H9 (cell line): ENCODE data around the gene COL8A1. TPM values are rescaled to one million over a fixed set of nuclear protein-coding genes. Genes with fewer than 3 reads are reported as not detected.

Experiments
- DNase-seq: peaks from one replicate; pipeline ENCODE4 v3.0.0-alpha.2; 2017
- H2AFZ ChIP-seq: one replicate; pipeline ENCODE4 v1.6.1; 2013; ENCODE audit warnings: mild to moderate bottlenecking, low read length, control low read depth, moderate library complexity
- H2AK5ac ChIP-seq: 2 replicates; pipeline ENCODE4 v1.6.1; 2013; ENCODE audit warnings: low read length, control low read depth, mixed read lengths; ENCODE audit not compliant: insufficient read length
- H2BK120ac ChIP-seq: one replicate; pipeline ENCODE4 v1.6.1; 2013; ENCODE audit warnings: low read depth, mild to moderate bottlenecking, low read length, control low read depth, inconsistent platforms; ENCODE audit not compliant: poor library complexity, severe bottlenecking
- H2BK12ac ChIP-seq: 2 replicates; pipeline ENCODE4 v1.6.1; 2013; ENCODE audit warnings: low read length, control low read depth, mixed read lengths, low read depth; ENCODE audit not compliant: insufficient read length
- H2BK15ac ChIP-seq: 2 replicates; pipeline ENCODE4 v1.6.1; 2013; ENCODE audit warnings: low read depth, low read length, control low read depth
- H2BK20ac ChIP-seq: one replicate; pipeline ENCODE4 v1.6.1; 2013; ENCODE audit warnings: low read depth, mild to moderate bottlenecking, low read length, control low read depth, inconsistent platforms; ENCODE audit not compliant: poor library complexity, severe bottlenecking
- H2BK5ac ChIP-seq: 2 replicates; pipeline ENCODE4 v1.6.1; 2013; ENCODE audit warnings: low read length, control low read depth, mixed read lengths; ENCODE audit not compliant: insufficient read length
- H3K14ac ChIP-seq: 2 replicates; pipeline ENCODE4 v1.6.1; 2013; ENCODE audit warnings: low read length, control low read depth; ENCODE audit not compliant: insufficient read depth
- H3K18ac ChIP-seq: 2 replicates; pipeline ENCODE4 v1.6.1; 2013; ENCODE audit warnings: low read depth, mild to moderate bottlenecking, mixed read lengths, low read length, control low read depth; ENCODE audit not compliant: insufficient read length
- H3K23ac ChIP-seq: 2 replicates; pipeline ENCODE4 v1.6.1; 2013; ENCODE audit warnings: low read length, control low read depth, mixed read lengths, low read depth; ENCODE audit not compliant: insufficient read length
- H3K23me2 ChIP-seq: 2 replicates; pipeline ENCODE4 v1.6.1; 2013; ENCODE audit warnings: low read depth, mild to moderate bottlenecking, mixed read lengths, low read length, control low read depth; ENCODE audit not compliant: insufficient read length, poor library complexity, severe bottlenecking
- H3K27ac ChIP-seq: 2 replicates; pipeline ENCODE4 v1.5.1; 2013; ENCODE audit warnings: low read length, control low read depth, mixed read lengths, low read depth; ENCODE audit not compliant: insufficient read length
- H3K27me3 ChIP-seq: 2 replicates; pipeline ENCODE4 v1.6.1; 2013; ENCODE audit warnings: low read length, control low read depth, inconsistent platforms; ENCODE audit not compliant: insufficient read depth
- H3K4ac ChIP-seq: 2 replicates; pipeline ENCODE4 v1.6.1; 2013; ENCODE audit warnings: low read depth, mild to moderate bottlenecking, control low read depth, inconsistent platforms, low read length, moderate library complexity
- H3K4me1 ChIP-seq: 2 replicates; pipeline ENCODE4 v1.6.1; 2013; ENCODE audit warnings: low read length, control low read depth, inconsistent platforms; ENCODE audit not compliant: insufficient read depth
- H3K4me2 ChIP-seq: 2 replicates; pipeline ENCODE4 v1.6.1; 2013; ENCODE audit warnings: low read length, control low read depth, mixed read lengths; ENCODE audit not compliant: insufficient read length, insufficient read depth
- H3K56ac ChIP-seq: 2 replicates; pipeline ENCODE4 v1.6.1; 2013; ENCODE audit warnings: low read depth, mild to moderate bottlenecking, mixed read lengths, low read length, control low read depth; ENCODE audit not compliant: insufficient read length
- H3K79me1 ChIP-seq: 2 replicates; pipeline ENCODE4 v1.6.1; 2013; ENCODE audit warnings: low read depth, mild to moderate bottlenecking, moderate library complexity, low read length, control low read depth, inconsistent platforms; ENCODE audit not compliant: insufficient read depth, poor library complexity, severe bottlenecking
- H3K79me2 ChIP-seq: 2 replicates; pipeline ENCODE4 v1.6.1; 2013; ENCODE audit warnings: low read length, control low read depth, inconsistent platforms; ENCODE audit not compliant: insufficient read depth
- H3K9ac ChIP-seq: 2 replicates; pipeline ENCODE4 v1.6.1; 2013; ENCODE audit warnings: low read length, control low read depth, mixed read lengths; ENCODE audit not compliant: insufficient read length; ENCODE audit errors: extremely low read depth
- H3K9me3 ChIP-seq: one replicate; pipeline ENCODE4 v1.6.1; 2013; ENCODE audit warnings: low read depth, low read length, inconsistent platforms; ENCODE audit not compliant: control insufficient read depth
- H3T11ph ChIP-seq: one replicate; pipeline ENCODE4 v1.6.1; 2013; ENCODE audit warnings: mild to moderate bottlenecking, low read length, control low read depth, inconsistent platforms
- H4K20me1 ChIP-seq: one replicate; pipeline ENCODE4 v1.6.1; 2013; ENCODE audit not compliant: control insufficient read depth, insufficient read length, insufficient read depth
- H4K5ac ChIP-seq: 2 replicates; pipeline ENCODE4 v1.6.1; 2013; ENCODE audit warnings: low read depth, mild to moderate bottlenecking, mixed read lengths, low read length, control low read depth; ENCODE audit not compliant: insufficient read length
- H4K8ac ChIP-seq: replicated peaks from 2 replicates; pipeline ENCODE4 v1.6.1; 2013; ENCODE audit warnings: low read length, control low read depth, mixed read lengths, low read depth; ENCODE audit not compliant: insufficient read length
- H4K91ac ChIP-seq: 2 replicates; pipeline ENCODE4 v1.6.1; 2013; ENCODE audit warnings: low read depth, mild to moderate bottlenecking, moderate library complexity, mixed read lengths, low read length, control low read depth; ENCODE audit not compliant: insufficient read length
- H3K27ac Mint-ChIP-seq, 3 experiments: 2 replicates in 2 of 3; 3 replicates in 1 of 3; pipeline ENCODE4 v1.8.0; 2020 to 2021; ENCODE audit warnings: mixed read lengths in 3 of 3, mild to moderate bottlenecking in 1 of 3, moderate library complexity in 1 of 3
- H3K27me3 Mint-ChIP-seq: 2 replicates; pipeline ENCODE4 v1.8.0; 2021; ENCODE audit warnings: low read depth, mild to moderate bottlenecking, moderate library complexity, mixed read lengths
- H3K36me3 Mint-ChIP-seq, 3 experiments: 2 replicates in 2 of 3; 3 replicates in 1 of 3; pipeline ENCODE4 v1.8.0; 2020 to 2021; ENCODE audit warnings: low read depth in 3 of 3, mixed read lengths in 3 of 3; ENCODE audit not compliant: insufficient read depth in 1 of 3
- H3K4me1 Mint-ChIP-seq, 2 experiments: 2 replicates each; pipeline ENCODE4 v1.8.0; 2020; ENCODE audit warnings: mixed read lengths in 2 of 2
- H3K4me3 Mint-ChIP-seq, 2 experiments: 2 replicates in 1 of 2; 3 replicates in 1 of 2; pipeline ENCODE4 v1.8.0; 2020 to 2021; ENCODE audit warnings: mild to moderate bottlenecking in 2 of 2, mixed read lengths in 2 of 2, moderate library complexity in 1 of 2
- H3K9me3 Mint-ChIP-seq, 2 experiments: 2 replicates in 1 of 2; 3 replicates in 1 of 2; pipeline ENCODE4 v1.8.0; 2020; ENCODE audit warnings: mild to moderate bottlenecking in 2 of 2, mixed read lengths in 2 of 2, moderate library complexity in 1 of 2
- CTCF ChIP-seq: fragments of 200-600 bp; sonication (generic); conservative IDR thresholded peaks from 3 replicates; pipeline ENCODE4 v1.8.0; 2021; ENCODE audit warnings: antibody characterized with exemption, mild to moderate bottlenecking
- WGBS: extraction: QIAGEN DNeasy Blood & Tissue Kit; methylation state at CpG from one replicate; pipeline ENCODE4 v1.1.7; 2013; ENCODE audit warnings: missing lambda C conversion rate, low lambda C conversion rate, mixed read lengths; ENCODE audit not compliant: insufficient read length; ENCODE audit errors: extremely low coverage; 5-methylcytosine and 5-hydroxymethylcytosine counted together
- total RNA-seq: library from RNA; stranded (reverse); gene quantifications from 2 replicates; pipeline ENCODE4 v1.2.1, GENCODE V29; 2021

The COL8A1 gene
- total RNA-seq, 1 experiment from 2014 or later, result 0.17 TPM

- no peaks in the 10 kb centered on the region for H3K27me3 Mint-ChIP-seq
- Histone ChIP-seq H3K79me2 (no peaks in the 10 kb centered on the region), H3K79me1 (no peaks in the 10 kb centered on the region), H2AFZ (no peak overlapping the region), H4K20me1 (no peaks in the 10 kb centered on the region), H3K9me3 (no peaks in the 10 kb centered on the region), H3K23ac (no peak overlapping the region), H3K4ac (no peak overlapping the region), H3T11ph (no peak overlapping the region), H4K5ac (no peak overlapping the region), H3K27ac (no peak overlapping the region), H3K18ac (no peak overlapping the region), H3K23me2 (no peaks in the 10 kb centered on the region), H3K56ac (no peak overlapping the region), H4K91ac (no peak overlapping the region), H4K8ac (no peak overlapping the region), H2BK20ac (no peak overlapping the region), H2AK5ac (no peak overlapping the region), H3K4me1 (peaks cover 4% of the 10 kb centered on the region), H3K27me3 (no peaks in the 10 kb centered on the region), H2BK15ac (no peak overlapping the region), H3K4me2 (no peak overlapping the region), H2BK12ac (no peak overlapping the region), H2BK120ac (no peak overlapping the region), H2BK5ac (no peak overlapping the region), H3K9ac (no peak overlapping the region), H3K14ac (no peak overlapping the region)
- H3K4me1 Mint-ChIP-seq, result peaks cover 8 to 14% of the 10 kb centered on the region in 2 experiments; a peak in 3 of 4 replicates
- H3K4me3 Mint-ChIP-seq, result no peak overlapping the region
- H3K27ac Mint-ChIP-seq, result no peak overlapping the region
- TF ChIP-seq CTCF, result no peak
- H3K36me3 Mint-ChIP-seq, result peaks cover 0 to under 1% (median 0%) of the 10 kb centered on the region in 3 experiments; a peak in 1 of 7 replicates
- DNase-seq, result no peak
- WGBS, result no CpG with 5 or more reads among the region's 4 CpGs
- peaks cover 0 to 2% of the 10 kb centered on the region in 2 experiments; a peak in 2 of 5 replicates for H3K9me3 Mint-ChIP-seq
These were observed 21.6 kb downstream of the COL8A1 start for GRCh38 chr3:99659951-99660350.
